ENCODE measurements around the gene JUND.

DNA sequence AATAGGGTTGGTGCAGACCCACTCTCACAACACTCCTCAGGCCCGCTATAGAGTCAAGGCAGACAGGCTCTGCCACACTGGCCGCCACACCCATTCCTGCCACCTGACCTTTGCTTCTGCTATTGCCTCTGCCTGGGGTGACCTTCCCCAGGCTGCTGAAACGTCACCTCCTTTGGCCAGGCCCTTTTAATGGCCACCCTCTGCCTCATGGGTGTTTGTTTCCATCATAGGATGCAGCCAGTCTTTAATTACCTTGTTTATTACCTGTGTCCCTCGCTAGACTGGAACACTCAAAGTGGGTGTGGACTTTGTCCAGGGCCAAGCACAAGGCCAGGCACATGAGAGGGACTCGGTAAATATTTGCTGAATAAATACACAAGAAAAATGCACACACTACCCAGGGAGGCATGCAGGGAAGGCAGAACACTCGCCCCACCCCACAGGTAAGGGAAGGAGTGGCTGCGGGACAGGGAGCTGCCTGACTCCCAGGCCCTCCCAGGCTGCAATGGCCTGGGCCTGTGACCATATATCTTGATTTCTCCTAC is 38.2 kb upstream of the JUND start:
- TF ChIP-seq, protein P1, sequence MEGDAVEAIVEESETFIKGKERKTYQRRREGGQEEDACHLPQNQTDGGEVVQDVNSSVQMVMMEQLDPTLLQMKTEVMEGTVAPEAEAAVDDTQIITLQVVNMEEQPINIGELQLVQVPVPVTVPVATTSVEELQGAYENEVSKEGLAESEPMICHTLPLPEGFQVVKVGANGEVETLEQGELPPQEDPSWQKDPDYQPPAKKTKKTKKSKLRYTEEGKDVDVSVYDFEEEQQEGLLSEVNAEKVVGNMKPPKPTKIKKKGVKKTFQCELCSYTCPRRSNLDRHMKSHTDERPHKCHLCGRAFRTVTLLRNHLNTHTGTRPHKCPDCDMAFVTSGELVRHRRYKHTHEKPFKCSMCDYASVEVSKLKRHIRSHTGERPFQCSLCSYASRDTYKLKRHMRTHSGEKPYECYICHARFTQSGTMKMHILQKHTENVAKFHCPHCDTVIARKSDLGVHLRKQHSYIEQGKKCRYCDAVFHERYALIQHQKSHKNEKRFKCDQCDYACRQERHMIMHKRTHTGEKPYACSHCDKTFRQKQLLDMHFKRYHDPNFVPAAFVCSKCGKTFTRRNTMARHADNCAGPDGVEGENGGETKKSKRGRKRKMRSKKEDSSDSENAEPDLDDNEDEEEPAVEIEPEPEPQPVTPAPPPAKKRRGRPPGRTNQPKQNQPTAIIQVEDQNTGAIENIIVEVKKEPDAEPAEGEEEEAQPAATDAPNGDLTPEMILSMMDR (IDR thresholded peaks at IDR 0.05), result no peak
- peak in 1 of 3 donors; percentile 14 for TF ChIP-seq POLR2A (IDR thresholded peaks at IDR 0.05)
